ENCODE data around the gene CD2.

The CD2 gene

DNA sequence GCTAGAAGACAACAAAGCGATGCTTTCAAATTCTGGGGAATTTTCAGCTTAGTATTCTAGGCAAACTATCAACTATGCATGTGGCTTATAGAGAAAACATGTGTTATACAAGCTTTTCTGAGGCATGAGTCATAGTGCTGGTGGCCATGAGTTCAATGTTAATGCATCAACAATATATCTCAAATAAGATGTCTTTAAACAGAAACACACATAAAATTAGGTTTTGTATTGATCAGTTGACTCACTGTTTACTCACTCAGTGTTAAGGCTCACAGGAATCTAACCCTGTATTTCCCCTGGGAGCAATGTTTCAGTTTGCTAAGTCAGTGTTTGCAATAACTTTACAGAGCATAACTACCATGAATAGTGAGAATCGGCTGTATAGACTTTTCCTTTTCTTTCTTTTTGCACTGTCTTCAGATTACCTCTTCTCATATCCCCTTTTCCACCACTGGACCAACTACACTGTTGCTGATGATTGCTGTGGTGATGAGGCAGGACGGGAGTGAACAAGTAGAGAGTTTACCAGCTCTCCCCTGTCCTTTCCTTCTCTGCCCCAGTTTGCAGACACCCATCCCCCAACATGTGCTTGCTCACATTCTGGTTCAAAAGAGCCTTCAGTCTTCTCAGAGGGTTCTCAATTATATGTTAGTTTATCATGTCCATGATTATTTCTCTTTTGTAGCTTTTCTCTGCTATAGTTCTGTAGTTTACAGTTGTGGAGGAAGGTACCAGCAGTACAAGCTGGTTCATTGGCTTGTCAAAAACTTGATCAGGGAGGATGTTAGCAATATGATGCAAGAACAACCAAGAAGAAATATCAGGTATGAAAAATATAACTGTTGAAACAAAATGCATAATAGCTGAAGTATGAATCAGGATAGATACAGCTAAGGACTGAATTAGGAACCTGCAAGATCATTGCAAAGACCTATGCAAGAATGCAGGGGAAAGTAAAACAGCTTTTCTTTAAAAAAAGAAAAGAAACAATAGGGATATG is 23.9 kb downstream of the CD2 start:
- no peak for DNase-seq

DNA sequence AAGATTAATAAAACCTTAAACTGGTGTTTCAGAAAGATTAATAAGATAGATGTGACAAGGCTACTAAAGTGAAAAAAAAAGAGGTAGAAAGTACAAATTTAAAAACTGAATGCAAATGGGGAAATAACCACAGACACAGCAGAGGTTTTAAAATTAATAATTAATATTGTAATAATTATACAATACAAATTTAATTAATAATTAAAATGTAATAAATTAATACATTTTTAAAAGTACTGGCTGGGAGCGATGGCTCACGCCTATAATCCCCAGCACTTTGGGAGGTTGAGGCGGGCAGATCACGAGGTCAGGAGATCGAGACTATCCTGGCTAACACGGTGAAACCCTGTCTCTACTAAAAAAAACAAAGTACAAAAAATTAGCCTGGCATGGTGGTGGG is 26.8 kb downstream of the CD2 start:
- DNase-seq = no peak

DNA sequence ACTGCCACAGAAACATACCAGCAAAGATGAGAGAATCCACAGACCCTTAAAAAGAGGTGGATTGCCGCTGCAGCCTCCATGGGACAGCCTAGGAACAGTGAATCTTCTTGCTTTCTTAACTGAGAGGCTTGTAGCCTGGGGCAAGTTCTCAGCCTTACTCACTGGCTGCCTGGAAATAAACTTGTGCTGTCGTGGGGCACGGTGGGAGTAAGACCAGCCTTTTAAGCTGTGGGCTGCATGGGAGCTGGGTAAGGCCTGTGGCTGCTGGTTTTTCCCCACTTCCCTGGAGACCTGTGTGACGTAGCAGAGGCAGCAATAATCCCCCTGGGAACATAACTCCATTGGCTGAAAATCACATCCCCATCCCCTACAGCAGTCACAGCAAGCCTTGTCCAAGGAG is 30.8 kb downstream of the CD2 start:
- DNase-seq = no peak

DNA sequence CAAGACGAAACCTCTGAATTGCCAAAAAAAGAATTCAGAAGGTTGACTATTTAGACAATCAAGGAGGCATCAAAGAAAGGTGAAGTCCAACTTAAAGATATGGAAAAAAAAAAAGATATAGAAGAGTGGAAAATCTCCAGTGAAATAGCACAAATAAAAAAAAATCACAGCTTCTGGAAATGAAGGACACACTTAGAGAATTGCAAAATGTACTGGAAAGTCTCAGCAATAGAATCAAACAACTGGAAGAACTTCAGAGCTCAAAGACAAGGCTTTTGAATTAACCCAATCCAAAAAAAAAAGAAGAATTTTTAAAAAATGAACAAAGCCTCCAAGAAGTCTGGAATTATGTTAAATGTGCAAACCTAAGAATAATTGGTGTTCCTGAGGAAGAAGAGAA is 31.8 kb downstream of the CD2 start:
- no peak for DNase-seq

DNA sequence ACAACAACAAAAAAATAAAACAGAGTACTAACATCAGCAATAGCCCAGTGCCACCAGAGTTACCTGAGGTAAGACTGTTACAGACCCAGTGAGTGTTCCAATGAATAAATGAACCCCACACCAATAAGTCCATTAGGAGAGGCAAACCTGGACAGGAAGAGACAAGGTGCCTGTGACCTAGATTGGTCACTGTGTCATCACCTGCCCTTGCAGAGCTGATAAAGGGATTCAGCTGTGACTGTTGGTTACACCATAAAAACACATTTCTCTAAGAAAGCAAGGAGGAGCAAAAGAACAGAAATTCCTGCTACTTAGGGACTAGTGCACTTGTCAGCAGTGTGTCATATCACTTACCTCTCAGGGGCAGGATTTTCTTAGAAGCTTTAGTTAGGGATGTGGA is 37.5 kb downstream of the CD2 start:
- DNase-seq = no peak

DNA sequence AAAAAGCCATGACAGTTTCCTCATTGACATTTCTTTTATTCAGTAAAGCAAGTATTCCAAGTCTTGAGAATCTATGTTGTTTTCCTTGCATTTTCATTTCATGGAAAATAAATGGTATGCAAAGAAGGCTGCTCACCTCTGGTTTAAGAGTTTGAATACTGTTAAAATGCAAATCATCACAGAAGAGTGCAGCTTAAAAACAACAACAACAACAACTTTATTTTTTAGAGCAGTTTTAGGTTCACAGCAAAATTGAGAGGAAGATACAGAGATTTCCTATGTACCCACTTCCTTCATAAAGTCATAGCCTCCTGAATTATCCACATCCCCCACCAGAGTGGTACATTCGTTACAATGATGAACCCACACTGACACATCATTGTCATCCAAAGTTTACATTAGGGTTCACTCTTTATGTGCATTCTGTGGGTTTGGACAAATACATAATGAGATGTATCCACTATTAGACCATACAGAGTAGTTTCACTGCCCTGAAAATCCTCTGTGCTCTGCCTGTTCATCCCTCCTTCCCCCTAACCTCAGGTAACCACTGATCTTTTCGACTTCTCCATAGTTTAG is 39.2 kb downstream of the CD2 start:
- no peak for DNase-seq

DNA sequence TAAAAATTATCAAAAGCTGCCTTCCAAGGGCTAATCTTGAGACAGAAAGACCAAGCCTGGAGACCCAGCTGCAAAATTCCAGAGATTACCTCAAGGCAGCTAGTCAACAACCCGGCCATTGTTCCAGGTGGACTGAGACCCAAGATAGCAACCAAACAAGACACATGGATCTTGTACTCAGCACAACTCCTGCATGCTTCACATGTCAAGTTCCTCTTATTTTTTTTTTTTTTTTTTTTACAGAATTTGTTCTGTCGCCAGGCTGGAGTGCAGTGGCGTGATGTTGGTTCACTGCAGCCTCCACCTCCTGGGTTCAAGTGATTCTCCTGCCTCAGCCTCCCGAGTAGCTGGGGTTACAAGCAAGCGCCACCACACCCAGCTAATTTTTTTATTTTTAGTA is 40.1 kb downstream of the CD2 start:
- no peak for DNase-seq

DNA sequence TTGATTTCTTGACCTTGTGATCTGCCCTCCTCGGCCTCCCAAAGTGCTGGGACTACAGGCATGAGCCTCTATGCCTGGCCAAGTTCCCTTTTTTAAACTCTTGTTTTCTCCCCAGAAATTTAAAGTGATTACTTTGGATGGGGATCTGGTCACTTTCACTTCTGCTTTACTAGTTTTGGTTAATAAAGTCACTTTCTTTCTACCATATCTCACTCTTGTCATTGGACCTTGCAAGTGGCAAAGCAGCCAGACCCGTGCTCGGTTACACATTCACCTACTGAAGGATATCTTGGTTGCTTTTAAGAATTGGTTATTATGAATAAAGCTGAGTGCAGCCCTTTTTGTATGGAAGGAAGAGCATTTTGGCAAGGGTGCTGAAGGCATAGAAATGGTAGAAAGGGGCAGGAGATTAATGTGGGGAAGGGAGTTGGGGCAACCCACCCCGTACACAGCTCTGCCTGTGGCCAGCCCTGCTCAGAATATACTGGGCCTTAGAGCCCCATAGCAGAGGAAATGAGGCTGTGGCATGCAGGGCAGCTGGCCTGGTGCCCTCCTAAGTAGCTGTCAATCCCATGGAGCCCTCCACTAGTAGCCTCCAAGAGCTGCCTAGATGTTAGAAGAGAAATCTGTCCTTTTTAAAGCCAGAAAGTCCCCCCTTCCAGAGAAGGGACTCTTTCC is 40.7 kb downstream of the CD2 start:
- DNase-seq = no peak

DNA sequence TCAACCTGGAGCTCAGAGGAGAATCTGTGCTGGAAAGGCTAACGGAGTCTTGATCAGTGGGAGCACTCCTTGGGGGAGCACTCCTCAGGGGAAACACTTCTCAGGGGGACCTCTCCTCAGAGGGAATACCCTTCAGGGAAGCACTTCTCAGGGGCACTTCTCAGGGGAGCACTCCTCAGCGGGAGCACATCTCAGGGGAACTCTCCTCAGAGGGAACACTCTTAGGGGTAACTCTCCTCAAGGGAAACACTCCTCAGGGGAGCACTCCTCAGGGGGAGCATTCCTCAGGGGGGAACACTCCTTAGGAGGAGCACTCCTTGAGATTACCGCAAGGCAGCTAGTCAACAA is 41.2 kb downstream of the CD2 start:
- no peak for DNase-seq

DNA sequence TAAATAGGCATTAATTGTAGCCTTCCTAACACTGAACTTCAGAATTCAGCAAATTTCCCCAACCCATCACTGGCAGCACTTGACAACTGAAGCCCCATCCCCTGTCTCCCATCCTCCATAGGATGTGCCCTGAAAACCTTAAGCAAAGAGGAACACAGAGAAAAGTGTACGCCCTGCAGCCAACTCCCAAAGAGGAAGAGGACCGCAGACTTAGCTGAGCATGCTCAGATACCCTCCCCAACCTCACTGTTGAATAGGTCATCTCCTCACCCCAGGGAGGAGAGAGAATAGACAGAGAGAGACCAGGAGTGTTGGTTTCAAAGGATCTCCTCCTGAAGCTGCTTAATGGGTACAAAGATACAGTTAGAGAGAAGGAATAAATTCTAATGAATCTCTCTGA is 50.5 kb downstream of the CD2 start:
- DNase-seq = no peak

DNA sequence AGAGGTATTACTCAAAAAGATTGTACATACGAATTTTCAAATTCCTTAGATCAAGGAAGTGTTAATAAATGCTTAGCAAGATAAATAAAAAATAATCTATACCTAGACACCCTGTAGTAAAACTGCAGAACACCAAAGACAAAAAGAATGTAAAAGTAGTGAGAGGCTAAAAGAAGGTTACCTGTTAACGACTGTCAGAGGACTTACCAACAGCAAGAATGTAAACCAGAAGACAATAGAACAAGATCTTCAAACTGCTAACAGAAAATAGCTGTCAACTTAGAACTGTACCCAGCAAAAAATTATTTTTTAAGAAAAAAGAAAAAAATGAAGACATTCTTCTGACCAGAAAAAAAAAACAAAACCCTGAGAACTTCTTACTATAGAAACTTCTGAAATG is 51.2 kb downstream of the CD2 start:
- DNase-seq = no peak

DNA sequence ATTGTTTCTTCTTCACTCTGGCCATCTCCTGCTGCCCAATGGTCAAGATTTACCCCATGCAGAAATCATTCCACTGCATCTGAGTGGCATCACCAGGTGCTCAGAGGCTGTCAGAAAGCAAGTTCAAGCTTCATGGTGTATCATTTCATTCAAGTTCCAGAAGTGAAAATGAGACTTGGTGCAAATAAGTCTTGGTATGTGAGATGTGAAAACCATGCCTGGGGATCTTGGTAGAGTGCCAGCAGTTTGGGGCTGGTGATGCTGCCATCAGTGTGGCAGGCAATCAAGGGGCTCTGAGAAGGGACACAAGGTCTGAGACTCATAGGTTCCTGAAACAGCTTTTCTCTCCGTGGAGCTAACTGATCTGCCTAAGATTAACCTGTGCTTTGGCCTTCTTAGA is 52.0 kb downstream of the CD2 start:
- no peak for DNase-seq

DNA sequence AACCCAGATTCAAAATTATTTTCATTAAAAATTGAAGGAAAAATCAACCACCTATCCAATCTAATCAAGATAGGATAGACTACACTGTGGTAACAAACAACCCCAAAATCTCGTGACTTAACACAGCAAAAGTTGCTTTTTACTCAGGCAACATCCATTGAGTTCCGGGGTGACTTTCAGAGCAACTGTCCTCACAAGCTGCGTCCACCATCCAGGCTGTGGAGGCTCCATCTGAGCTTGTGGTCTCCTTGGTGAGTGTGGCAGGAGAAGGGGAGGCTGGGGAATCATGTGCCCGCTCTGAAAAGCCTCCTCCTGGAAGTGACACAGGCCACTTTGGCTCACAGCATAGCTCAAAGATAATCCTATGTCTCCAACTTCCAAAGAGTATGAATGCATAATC is 52.4 kb downstream of the CD2 start:
- no peak for DNase-seq

DNA sequence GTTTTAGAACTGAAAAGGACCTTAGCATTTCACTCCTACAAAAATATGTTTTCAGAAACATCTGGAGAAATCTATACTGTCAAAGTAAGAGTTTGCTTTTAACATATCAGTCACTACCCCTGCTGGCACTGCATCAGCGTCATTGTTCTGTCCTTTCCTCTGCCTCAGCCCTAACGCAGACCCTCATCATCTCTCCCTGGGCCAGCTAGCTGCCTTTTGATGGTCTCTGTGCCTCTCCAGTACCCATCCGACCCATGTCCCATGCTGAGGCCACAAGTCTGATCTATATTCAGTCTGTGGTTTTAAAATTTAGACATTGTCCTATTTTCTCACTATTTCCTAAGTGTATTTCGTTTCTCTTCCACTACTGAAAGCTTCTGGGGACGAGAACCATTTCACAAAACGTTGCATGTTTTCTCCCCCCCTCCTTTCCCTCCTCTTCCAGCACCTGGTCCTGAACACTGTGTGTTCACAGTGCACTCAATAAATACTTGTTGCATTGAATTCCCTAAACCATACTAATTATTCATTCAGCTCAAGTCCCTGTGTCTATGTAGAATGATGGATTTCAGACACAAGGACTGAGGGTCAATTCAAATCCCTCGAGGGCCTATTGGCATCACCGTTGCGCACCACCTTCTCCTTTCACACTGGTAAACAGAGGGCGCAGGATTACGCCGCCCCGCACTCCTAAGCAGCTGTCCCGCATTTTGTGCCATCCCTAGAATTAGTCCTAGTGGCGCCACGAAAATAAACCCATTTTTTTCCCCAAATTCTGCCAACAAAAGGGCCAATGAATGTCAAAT is 53.4 kb downstream of the CD2 start:
- no peak for DNase-seq

DNA sequence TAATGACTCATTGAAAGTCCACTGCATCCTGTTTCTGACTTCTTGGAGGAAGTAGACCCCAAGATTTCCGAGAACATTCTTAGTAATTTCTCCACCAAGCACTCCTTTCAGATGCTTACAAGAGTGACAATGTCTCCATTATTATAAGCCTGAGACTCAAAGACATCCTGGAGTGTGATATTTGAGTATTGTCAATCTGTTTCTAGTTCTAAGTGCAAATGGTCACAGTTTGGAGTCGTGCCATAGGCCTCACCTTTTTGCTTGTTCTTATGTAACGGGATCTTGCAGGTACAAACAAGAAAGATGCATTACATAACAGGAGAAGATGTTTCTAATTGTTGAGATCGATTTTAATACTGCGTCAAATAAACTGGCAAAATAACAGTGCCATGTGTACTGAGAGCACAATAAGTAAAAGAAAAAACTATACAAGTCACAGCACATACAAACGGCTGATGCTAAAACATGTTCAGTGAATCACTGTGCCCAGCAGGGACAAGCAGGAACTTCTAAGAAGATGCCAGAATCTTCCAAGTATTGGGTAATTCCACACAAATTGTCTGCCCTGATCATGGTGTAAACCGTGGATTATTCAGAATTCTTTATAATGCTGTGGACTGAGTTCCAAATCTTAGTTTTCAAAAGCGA is 54.1 kb downstream of the CD2 start:
- DNase-seq = no peak

DNA sequence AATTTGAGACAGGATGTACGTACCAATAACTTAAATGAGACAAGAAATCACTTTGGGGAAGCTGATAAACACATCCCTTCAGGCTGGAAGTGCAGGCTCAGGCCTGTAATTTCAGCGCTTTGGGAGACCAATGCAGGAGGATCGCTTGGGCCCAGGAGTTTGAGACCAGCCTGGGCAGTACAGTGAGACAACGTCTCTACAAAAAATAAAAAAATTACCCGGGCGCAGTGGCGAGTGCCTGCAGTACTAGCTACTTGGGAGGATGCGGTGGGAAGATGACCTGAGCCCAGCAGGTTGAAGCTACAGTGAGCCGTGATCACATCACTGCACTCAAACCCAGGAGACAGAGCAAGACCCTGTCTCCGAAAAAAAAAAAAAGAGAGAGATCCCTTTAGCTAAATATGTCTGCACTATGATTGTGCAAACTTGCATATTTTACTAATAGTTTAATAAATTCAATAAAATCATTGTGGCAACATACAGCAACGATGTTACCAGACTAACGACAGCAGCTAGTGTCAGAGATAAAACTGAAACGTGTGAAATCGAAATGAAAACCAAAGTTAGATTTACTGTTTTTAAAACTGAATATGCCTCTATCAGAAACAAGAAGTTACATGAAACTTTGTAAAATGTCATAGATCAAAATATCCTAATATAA is 54.7 kb downstream of the CD2 start:
- DNase-seq = no peak

DNA sequence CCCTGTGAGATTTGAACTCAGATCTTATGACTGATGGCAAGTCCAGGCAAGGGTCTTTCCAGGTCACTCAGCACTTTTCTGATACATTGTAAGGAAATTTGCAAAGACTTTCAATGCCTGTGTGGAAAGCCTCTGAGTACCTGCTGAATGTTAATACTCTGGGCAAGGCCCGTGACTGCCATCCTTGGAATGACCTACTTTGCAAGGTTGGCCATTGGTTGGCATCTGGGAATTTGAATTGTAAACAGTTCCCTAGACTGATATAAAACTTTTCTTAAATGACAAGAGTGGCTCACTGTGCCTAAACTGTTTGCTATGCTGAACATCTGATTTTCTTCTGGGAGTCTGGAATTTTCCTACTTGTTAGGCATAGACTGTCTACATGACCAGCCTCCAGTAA is 57.1 kb downstream of the CD2 start:
- no peak for DNase-seq

DNA sequence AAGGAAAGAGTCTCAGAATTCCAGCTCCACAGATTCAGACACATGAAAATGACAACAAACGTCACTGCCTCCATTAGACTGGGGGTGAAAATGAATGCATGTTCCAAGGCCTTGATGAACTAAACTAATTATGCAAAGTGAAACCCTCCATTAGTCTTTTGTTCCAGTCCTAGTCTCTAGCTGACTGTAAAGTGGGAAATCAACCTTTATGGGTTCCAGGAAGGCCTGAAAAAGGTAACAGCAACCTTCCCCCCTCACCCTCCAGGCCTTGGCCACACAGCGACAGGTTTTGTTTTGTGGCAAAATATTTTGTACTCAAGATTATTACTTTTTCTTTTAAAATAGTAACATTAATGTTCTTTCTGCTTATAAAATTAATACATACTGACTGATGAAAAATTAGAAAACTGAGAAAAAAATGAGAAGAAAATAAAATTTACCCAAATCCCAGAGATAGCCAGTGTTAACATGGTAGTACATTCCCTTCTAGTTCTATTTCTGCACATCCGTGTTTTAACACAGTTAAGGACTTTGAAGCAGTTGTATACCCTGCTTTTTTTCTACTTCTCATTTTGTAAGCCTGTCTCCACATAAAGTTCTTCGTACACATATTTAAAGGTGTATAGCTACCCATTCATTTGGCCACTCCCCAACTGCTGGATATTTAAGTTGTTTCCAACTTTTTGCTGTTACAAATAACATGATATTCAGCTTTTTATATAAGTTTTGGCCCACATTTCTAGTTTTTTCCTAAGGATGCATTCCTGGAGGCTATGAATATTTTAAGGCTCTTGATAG is 60.9 kb downstream of the CD2 start:
- no peak for DNase-seq

DNA sequence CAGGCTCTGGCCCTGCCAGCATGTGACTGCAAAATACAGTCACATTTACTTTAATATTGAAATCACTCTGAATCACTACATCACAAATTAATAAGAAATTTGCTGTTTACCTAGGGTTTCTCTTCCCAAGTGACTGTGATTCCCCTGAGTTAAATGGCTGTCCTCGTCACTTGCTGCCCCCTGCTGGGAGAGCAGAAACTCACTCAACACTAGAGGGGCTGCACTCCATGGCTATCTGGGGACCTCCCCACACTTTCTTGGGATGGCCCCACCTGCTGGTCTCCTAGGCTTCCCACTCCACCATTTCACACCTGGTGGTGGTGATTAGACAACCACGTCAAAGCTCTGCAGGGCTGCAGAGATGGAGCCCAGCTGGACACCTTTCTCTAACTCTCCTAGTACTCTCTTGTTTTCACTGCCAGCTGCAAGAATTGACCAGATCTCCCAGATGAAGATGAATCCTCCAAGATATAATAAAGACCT is 63.4 kb downstream of the CD2 start:
- no peak for DNase-seq
